OCI-LY7 (cell line): ENCODE data around the gene SAMM50.

Experiments used
- CTCF ChIP-seq: fragments of 200-600 bp; sonication (generic); conservative IDR thresholded peaks from 2 replicates; pipeline ENCODE4 v1.5.1; 2014; ENCODE audit warnings: mild to moderate bottlenecking, antibody characterized with exemption, low read length, moderate library complexity, mixed read lengths
- EZH2phosphoT487 ChIP-seq: fragments of 200-600 bp; sonication (generic); IDR thresholded peaks from 2 replicates; pipeline ENCODE4 v1.6.1; 2018; ENCODE audit warnings: low read depth, borderline replicate concordance, mild to moderate bottlenecking, mixed run types, antibody characterized with exemption, low read length, moderate library complexity, mixed read lengths

GRCh38 chr22:43999378-43999777 is 44.1 kb downstream of the SAMM50 start:
- TF ChIP-seq CTCF (no peak), EZH2phosphoT487 (no peak)
